ENCODE results near the gene KCNQ1.

KCNQ1 gene

GRCh38 chr11:2865922-2866577 is 421.2 kb downstream of the KCNQ1 start:
- DNase-seq (ENCODE audit: low read depth): no peak

DNA sequence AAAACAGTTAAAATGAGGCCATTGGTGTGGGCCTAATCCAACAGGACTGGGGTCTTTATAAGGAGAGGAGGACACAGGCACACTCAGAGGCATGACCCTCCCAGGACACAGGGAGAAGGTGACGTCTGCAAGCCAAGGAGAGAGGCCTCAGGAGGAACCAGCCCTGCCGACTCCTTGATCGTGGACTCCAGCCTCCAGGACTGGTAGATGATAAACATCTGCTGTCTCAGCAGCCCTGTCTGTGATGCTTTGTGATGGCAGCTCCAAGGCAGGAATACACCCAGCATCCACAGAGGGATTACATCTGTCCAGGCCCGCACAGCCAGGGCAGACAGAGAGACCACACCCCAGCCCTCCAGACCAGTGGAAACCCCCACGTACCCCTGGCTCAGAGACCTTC is 422.3 kb downstream of the KCNQ1 start:
- no peak for DNase-seq (ENCODE audit: low read depth)

GRCh38 chr11:2867722-2868505 is 423.1 kb downstream of the KCNQ1 start:
- no peak for DNase-seq (ENCODE audit: low read depth)

- no peak for DNase-seq (ENCODE audit: low read depth)
Observed at GRCh38 chr11:2868506-2869133, 423.8 kb downstream of the KCNQ1 start.

DNA sequence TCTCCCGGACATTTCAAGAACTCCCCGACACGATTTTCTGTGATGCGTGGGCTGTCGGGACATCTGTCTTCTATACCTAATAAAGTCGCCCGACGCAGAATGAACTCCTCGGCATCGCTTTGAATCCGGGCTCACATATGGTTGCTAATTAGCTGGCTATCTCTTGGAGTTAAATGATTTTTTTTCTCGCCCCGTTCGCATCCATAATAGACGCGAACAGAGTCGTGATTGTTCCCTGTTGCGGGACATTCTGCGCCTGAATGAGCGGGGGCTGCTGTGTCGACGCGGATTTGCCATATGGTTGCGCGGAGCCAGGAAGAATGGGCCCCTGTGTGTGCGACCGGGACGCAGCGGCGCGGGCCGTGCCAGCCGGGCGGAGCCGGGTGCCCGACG is 424.3 kb downstream of the KCNQ1 start:
- DNase-seq (ENCODE audit: low read depth): no peak

DNA sequence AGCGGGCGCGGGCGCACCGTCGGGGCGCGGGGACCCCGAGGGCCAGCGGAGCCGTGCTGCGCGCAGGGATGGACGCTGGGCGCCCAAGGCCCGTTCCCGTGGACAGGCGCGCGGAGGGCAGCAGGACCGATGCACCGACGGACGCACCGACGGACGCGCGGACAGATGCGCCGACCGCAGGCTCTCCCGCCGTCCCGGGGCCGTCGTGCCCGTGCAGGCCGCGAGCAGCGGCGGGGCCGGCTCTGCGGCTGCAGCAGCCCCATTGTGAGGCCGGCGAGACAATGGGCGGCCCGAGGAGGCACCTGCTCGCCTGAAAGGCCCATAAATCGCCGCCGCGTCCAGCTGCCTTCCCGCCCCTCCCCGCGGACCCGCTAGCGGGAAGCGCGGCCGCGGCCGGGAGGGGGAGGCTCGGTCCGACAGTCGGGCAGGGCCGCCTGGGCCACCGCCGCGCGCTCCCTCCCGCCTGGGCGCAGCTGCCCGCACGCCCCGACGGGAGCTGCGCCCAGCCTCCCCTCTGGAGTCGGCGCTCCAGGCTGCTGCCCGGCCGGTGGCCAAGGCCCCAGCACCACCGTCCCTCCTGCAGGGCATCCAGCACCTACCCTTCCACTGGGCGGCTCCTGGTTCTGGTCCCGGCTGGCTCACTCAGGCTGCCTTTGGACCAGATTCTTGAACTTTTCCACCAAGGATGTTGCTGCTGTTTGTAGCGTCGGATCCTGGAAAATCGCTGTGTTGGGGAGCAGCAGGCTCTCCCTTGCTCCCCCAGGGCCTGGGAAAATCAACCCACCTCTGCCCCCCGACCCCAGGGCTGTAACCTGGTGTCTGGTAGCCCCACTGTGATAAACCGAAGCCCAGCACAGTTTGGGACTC is 425.0 kb downstream of the KCNQ1 start:
- no peak for DNase-seq (ENCODE audit: low read depth)

DNA sequence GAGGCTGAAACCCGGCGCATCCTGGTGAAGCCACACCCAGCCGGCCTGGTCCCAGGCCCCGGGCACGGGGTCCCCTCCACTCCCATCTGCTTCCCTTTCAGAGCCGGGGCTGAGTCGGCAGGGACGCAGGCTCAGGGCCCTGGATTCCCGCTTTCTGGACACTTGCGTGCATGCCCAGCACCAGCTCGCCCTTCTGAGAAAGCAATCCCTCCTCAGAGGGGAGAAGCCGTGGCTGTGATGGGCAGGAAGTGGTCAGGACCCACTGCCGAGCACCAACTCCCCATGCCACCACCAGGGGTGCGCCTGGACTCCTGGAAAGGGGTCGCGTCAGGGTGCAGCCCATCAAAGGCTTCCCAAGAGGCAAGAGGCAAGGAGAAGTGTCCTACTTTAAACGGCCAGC is 425.7 kb downstream of the KCNQ1 start:
- no peak for DNase-seq (ENCODE audit: low read depth)

DNA sequence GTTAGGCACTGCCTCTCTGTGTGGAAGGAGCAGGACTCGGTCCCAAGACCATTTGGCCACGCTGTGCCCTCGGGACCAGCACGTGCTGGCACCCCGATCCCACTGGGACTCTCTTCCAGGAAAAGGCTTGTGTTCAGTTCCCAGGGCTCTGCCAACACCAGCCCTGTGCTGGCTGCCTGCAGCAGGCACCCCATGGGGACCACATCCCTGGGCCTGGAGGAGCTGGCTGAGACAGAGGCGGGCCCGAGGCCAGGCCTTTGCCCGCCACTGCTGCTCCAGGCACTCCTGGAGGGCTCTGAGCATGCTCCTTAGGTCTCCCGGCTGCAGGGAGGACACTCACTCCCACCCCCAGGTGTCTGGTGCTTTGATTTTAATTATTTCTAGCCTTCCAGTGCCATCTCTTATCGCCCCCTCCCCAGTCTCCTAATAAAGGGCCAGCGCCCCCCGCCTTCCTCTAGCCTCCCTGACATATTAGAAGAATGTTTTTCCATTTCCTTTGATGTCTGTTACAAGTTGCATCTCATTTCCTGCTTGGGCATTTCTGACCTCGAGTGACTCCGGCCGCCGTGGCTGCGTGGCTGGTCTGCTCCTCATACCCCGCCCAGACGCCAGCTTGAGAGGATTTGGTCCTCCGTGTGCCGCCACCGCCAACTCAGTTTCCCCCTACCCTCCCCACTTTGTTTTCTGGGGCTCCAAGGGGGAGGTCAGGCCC is 426.3 kb downstream of the KCNQ1 start:
- no peak for DNase-seq (ENCODE audit: low read depth)

GRCh38 chr11:2874963-2875362 is 430.2 kb downstream of the KCNQ1 start:
- no peak for DNase-seq (ENCODE audit: low read depth)

DNA sequence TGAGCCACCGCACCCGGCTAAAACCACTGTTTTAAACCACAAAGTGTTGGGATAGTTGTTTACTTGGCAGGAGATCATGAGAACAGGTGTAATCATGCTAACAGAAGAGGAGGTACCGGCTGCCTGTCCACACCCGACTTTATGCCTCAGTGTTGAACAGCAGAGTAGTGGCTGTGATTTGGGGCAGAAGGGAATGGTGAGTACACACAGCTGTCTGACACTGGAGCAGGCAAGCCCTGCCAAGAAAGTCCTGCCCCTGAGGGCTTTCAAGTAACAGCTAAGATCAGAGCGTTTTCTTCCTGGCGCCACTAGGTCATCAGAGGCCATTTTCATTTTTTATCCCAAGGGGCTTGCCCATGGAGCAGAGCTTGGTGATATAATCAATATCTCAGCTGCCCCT is 432.7 kb downstream of the KCNQ1 start:
- DNase-seq (ENCODE audit: low read depth): no peak

DNA sequence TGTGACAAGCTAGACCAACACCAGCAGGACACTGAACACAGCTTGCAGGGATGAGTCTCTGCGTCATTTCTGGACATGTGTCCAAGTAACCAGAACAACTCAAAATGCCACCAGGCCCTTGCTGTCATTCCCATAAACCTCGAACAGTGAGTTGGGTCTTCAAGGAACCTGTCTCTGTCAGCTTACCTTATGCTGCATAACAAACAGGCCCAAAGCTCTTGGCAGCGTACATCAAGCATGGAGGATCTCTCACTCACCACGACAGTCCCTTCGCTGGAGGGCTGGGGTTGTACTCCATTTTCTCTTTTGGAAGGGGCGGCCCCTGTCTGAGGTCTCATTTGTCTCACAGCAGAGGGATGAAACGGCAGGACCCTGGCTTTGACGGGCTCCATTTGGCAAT is 434.0 kb downstream of the KCNQ1 start:
- DNase-seq (ENCODE audit: low read depth): no peak

DNA sequence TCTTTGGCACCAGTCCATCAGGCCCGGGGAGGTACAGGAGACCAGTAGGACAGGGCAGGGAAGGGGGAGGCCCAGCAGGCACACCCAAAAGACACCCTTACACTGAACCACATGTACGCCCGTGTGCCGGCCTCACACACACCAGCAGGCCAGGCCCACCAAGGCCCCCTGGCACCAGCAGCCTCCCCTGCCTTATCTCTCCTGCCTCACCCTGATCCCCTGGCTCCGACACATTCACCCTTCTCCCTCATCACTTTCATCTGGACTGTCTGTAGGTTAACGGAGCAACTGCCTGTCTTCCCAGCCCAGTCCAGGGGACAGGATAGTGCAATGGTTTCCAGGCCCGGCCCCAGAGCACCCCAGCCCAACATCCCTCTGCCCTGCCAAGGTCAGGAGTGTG is 435.8 kb downstream of the KCNQ1 start:
- no peak for DNase-seq (ENCODE audit: low read depth)

- DNase-seq (ENCODE audit: low read depth): no peak
Observed at GRCh38 chr11:2881076-2881980, 436.5 kb downstream of the KCNQ1 start.

DNA sequence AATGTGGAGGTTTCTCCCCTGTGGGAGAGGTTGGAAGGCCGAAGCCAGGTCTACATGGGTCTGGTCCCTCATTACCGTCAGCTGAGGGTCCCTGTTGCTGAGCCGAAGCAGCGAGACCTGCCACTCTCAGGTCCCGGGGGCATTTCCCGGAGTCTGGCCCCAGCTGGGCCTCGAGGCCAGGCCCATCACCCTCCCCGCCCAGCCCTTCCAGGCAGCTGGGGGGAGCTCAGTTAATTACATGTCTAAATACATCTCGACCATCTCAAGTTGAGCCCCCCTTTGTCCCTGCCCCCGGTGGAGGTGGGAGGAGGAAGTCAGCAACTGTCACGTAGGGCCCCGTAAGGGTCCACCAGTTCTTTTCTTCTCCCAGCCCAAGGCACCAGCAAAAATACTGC is 437.2 kb downstream of the KCNQ1 start:
- DNase-seq (ENCODE audit: low read depth): no peak

DNA sequence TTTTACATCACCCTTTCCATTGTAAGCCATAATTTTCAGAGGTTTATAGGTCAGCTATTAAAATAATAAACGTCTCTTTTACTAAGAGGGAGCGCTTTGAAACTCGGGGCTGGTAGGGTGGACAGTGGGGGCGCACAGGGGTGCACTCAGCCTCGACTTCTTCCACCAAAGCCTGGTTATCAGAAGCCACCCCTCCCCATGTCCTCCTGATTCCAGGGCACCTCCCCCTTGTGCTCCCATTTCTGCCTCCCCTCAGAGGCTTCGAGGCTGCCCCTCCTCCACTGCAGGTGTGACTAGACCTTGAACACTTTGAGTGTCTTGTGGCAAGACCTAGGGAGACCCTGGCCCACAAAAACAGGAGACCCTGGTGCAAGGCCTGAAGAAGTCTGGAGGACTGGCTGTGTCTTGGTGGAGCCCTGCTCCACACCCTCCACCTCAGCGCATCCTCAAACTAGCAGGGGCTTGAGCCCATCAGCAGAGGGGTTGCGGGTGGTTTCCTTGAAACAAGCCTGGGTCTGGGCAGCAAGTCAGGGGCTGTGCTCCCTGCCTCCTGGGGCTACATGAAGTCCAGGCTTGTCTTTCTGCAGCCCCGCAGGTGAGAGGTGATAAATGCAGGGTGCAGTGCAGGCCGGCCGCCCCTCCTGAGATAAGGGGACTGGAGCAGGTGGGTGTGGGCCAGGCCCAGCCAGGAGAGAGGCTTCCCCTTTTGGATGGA is 437.7 kb downstream of the KCNQ1 start:
- DNase-seq (ENCODE audit: low read depth): no peak

GRCh38 chr11:2883640-2883978 is 438.8 kb downstream of the KCNQ1 start:
- DNase-seq (ENCODE audit: low read depth): no peak

DNA sequence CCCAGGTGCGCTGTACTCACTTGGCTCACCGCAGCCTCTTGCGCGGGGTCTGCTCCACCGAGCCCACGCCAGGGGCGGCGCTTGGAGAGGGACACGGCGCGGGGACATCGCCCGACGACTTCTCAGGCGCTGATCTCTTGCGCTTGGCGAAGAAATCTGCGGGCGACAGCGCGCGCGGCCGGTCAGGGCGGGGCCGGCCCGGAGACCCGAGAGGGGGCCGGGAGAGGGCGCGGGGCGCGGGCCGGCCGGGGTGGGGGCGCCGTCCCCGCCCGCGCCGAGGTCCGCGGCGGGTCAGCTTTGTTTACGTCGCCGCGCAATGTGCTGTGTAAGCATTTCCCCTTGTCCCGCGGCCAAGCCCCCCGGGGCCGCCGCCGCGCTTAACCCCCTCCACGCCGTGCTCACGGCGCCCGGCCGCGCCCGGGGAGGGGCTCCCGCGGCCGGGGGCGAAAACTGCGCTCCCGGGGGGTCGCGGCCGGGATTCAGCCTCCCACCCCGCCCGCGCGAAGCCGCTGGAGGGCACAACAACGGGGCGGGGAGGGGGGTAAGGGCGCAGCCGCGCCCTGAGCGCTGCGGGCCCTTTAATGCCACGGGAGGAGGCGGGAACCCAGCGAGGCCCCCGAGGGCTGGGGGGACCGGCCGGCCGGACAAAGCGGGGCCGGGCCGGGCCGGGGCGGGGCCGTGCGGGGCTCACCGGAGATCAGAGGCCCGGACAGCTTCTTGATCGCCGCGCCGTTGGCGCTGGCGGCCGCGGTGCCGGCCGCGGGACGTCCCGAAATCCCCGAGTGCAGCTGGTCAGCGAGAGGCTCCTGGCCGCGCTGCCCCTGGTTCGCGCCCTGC is 439.4 kb downstream of the KCNQ1 start:
- no peak for DNase-seq (ENCODE audit: low read depth)

DNA sequence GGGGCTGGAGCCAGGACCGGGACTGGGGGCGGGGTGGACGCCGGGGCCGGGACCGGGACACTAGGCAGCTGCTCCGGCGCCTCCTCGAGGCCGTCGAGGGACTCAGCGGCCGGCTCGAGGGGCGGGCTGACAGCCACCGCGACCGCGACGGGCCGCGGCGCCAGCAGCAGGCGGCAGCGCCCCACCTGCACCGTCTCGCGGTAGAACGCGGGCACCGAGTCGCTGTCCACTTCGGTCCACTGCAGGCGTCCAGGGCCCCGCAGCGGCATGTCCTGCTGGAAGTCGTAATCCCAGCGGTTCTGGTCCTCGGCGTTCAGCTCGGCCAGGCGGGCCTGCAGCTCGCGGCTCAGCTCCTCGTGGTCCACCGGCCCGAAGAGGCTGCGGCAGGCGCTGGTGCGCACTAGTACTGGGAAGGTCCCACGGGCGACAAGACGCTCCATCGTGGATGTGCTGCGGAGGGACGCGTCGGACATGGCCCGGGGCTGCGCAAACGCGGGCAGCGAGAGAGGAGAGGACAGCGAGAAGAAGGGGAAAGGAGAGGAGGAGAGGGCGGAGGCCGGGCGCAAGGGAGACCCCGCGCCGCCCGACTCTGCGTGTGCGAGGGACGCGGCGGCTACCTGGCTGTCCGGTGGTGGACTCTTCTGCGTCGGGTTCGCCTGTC is 440.3 kb downstream of the KCNQ1 start:
- DNase-seq (ENCODE audit: low read depth): no peak

DNA sequence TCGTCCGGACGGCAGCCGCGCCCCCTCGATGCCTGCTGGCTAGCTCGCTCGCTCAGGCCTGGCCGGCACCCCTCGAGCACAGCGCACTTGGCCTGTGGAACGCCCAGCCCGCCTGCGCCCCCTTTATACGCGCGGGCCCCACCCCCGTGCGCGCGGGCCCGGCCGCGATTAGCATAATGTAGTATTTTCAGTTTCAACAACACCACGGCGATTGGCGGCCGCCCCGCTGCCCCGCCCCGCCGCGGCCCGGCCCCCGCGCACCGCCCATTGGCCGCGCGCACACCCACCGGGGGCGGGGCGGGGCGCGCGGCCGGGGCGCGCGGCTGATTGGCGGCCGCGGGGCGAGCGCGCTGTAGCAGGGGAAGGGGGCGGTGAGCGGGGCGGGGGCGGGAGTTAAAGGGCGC is 440.9 kb downstream of the KCNQ1 start, which contains the start of gene CDKN1C:
CDKN1C (minus strand) TSS at position 98 of the 404 bp plus-strand sequence. CDS start 319 bp downstream, outside the sequence.
- DNase-seq (ENCODE audit: low read depth): peak; percentile 66
